Activated T-helper 1 cell treated with Interleukin-2 at 50 U/mL for 16 hours (primary cell): Measurements from ENCODE around the gene TSPAN9.

Experiments
- DNase-seq: peaks from one replicate; pipeline ENCODE4 v3.0.0-alpha.2; 2020; ENCODE audit warnings: low read depth

Gene TSPAN9

DNA sequence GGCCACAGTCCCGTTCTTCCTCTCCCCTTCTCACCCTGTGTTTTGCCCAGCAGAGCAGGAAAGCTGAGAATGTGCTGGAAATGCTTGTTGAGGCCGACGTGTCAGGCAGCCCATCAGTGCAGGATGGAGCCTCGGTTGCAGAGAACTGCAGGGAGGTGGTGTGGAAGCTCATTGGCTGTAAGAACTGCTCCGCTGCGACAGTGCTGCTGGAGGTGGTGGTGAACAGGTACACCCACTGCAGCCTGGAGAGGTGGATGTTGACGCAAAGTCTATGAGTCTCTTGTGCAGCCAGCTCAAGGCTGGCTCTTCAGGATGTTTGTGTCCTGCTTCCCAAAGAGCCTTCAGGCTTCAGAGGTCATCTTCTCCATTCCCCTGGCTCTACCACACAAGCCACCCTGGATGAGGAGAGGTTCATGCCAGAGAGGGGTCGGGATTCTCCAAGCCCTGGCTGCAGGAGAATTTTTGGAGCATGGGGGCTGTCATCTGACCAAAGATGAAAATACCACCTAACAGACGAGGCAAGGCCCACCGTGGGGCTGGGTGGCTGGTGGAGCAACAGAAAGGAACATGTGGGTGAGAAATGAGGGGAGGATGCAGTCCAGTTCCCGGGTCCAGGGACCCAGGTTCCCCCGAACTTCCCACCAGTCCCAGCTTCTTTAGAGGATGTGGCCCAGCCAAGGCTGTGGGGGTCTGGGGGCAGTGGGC is 239.7 kb downstream of the TSPAN9 start:
- DNase-seq: no peak

DNA sequence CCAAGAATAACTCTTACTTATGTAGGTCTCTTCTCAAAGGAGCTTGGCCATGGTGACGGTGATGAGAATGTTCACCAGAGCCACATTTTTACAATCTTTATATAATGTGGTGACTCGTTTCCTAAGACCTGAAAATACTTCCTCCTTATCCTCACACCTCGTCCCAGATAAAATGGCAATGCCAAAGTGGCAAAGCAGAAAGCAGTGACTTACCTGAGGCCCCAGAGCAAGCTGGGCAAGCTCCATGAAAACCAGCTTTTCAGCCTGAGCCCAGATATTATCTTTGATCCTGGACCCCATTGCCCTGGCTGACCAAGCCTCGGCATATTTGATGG is 240.3 kb downstream of the TSPAN9 start:
- DNase-seq: no peak

DNA sequence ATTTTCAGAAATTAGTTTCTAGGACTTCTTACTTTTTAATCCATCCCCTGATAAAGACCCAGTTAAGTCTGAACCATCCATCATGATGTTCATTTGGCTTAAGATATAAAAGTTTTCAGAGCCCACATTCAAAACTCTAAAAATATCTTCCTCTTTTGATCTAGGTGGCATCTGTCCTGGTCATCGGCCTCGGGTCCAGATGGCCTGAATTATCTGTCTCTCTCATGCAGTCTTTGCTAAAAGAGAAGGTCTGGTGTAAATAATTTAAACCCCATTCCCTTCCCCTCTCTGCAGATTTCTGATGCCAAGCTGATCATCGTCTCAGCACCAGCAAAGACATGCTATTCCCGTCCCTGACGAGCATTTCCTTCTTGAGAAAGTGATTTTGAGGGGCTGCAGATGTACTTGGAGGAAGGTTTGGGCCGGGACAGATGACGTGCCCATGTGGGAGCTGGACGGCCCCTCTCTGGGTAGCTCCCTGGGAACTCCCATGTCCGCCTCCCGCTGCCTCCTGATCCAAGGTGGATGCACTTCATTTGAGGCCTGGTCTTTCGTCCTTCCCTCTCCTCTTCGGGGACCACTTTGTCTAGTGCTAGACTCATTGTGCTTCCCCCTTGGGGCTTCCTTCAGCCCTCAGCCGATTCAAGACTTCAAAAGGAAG is 240.8 kb downstream of the TSPAN9 start:
- no peak for DNase-seq

DNA sequence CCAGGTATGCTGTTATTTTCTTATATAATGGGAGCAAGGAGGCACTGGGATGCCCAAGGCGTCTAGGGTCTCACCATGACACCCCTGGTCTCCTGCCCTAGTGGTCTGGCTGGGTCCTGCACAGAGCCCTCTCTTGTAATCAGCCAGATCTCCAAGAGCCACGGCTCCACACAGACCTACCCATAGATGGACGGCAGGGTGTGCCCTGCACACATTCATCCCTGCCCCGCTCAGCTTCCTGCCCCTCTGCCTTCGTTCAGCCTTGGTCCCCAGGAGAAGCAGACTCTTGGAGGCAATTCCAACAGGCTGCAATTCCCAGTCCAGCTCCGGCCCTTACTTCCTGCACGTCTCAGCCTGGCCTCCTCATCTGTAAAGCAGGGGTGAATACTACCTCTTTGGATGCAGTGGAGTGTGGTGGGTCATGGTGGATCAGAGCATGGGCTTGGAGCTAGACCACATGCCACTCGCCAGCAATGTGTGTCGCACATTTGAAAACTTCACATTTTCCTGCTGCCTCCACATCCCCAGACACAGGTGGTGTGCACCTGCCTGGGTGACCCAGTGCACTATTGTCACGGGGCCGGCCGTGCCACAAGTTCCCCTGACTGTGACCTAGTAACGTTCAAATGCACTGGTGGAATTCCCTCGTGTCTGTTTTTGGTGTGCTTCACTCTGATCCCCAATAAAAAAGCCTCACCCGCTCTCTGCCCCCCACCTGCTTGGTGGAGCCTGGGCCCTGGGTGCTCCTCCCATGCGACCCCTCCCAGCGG is 242.7 kb downstream of the TSPAN9 start:
- DNase-seq: no peak

DNA sequence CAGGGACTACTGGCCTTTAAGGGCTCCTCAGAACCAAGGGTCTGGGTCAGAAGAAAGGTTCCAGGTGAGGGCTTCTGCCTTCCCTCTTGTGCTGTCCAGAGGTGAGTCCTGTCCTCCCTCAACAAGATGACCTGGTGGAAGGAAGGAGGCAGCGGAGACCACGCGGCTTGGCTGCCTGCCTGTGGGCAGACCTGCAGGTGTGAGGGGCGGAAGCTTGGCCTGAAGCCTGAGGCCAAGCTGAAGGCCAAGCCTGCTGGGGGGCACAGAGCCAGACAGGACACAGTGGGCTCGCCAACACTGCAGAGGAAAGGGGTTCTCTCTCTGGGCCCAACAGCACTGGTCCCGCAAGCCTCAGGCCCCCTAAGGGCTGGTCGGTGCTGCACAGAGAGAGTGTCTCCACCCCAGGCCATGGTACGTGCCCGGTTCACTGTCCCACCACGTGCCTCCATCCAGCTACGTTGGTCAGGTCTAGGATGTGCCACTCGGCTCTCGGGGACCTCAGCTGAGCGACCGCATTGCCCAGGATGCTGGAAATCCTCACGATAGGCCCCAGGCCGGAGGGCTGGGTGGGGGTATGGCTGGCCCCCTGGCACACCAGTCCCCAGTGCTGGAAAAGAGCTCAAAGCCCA is 243.8 kb downstream of the TSPAN9 start:
- no peak for DNase-seq

DNA sequence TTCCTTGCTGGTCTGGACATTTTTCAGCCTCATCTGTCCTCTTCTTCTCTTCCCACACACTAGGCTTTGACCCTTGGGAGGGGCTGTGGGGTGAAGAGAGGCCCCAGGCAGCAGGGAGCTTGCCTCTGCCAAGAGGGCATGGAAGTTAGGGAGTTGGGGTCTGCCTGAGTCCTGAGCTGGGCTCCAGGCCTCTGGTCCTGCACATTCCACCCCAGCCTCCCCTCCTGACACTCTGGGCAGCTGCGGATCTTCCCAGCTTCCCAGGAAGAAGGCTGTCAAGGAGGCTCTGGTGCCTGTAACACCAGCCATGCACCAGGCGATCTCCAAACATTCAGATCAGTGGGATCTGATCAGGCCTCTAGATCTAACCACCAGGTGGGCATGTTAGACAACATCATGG is 244.7 kb downstream of the TSPAN9 start:
- DNase-seq: no peak

DNA sequence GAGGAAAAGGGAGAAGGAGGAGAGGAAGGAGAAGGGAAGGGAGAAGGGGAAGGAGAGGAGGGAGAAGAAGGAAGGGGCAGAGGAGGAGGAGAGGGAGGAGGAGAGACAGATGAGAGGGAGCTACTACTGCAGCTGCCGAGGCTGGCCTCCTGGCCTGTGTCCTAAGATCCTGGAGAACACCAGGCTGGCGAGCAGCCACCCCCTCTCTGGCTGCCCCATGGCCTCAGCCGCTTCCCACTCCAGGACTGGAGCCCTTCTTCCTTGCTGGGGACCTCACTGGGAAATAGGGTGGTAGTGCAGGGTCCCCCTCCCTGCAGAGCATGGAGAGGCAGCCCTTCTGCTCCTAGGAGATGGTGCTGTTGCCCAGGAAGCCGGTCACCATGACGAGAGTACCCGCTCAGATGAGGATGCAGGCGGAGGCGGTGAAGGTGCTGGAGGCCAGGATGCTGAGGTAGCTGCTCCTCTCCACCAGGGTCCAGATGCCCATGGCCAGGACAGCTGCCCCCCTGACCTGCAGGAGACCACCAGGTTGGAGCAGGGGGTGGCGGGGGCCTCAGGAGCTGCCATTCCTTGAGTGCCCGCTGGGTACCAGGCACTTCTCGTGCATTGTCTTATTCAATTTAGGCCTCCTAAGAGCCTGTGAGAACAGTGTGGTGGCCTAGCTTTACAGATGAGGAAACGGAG is 246.0 kb downstream of the TSPAN9 start:
- DNase-seq: no peak

DNA sequence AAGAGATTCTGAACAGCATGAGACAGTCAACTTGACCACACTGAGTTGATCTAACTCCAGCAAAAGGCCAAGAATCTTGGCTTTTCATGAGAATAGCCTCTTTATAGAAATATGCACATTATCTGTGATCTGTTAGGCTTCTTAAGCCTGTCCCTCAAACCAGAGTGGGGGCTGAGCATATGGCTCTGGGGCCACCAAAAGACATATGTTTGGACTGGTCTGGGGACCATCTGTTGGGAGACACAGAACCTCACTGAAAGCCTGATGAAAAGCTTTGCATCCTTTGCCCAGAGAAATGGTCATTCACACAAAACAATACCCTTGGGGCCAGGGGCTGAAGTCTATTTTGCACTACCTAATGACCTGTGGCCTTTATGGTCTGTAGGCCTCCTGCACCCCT is 248.6 kb downstream of the TSPAN9 start:
- DNase-seq: no peak

DNA sequence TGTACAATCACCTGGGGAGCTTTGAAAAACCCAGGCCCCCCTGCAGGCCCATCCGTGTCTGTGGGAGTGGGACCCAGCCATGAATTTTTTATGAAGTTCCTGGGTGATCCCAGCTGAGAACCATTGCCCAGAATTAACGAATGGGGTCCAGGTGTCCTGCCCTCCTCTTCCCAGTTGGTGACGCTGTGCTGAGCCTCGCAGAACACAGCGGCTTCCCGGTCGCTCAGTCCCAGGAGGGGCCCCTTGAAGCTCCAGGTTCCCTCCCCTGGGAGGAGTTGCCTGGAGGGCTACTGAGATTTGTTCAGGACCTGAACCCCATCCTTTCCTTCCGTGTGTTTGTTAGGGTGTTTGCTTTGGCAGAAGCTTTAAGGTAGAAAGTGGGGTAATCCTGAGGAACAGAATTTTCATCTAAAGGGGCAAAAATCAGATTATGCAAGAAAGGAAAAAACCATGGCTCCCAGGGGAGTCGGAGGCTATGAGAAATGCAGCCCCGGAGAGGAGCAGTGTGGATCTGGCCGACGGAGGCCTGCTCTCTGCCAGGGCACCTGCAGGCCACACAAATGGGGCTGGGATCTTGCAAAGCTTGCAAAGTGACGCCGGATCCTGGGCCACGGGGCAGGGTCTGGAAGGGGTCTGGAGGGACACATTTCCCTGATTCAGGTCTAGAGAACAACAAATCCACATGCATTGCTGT is 249.1 kb downstream of the TSPAN9 start:
- DNase-seq: no peak

DNA sequence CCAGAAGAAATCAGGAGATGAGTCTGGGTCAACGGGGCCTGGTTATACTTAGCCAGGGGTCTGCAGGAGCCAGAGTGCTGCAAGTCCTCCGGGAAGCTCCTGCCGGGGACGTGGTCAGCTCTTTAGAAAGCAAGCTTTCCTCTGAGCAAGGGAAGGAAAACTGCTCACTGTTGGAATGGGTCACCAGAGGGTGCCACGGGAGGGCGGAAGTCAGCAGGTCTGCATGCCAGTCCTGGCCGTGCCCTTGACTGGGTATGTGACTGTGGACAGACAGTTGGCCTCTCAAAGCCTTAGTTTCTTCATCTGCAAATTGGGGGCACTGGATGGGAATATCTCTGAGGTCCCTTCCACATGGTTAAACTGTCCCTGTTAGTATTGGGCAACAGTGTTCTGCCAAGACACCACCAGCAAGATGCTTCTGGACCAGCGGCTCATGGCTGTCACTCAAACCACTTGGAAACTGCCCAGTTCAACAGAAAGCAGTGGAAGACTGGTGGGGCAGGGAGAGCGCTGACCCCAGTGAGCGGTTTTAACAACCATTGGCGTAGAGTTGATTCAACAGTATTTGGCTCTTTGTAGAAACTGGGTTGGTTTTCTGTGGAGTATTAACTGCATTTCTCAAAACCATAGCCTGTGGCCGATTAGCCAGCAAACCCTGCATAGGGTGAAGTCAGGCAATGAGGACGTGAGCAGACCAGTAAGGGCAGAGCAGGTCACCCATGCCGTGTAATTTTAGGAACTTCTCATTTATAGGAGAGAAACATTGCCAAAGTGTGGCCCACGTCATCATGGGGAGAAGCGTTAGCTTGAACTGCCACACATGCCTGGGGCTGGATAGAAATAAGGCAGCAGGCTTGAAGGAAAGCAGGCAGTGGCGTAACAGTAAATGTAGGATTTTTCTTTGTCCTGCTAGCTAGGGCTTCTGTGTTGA is 249.9 kb downstream of the TSPAN9 start:
- no peak for DNase-seq

DNA sequence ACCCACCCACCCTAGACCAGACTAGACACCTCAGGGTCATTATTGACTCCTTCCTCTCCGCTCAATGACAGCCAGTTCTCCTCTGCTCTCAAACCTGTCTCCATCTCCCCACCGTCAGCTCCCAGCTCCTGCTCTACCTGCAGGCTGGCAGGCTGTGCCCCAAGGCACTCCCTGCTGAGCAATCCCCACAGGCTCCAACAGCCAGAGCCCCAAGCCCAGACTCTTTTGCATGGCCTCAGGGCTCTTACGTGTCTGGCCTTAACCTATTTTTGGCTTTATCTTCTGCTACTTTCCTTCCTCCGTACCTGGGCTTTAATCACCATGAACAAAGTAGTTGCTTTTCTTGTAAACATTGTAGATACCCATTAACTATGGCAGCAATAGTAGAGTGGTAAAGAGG is 250.9 kb downstream of the TSPAN9 start:
- DNase-seq: no peak

DNA sequence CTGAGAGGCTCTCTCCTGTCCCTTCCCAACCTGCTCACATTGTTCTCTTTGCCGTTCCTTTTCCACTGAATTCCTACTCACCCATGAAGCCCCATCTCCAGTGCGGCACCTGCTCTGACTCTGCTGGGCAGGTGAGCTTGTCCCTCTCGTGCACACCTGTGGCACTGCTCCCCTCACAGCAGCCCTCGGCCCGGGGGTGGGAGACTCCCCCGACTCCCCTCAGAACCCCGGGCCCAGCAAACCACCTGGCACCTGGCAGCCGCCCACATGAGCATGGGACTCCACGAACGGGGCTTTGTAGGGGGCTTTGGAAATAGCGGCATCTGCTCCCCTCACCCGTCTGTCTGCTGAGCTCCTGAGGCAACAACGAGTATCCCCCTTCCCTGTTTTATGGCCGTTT is 251.4 kb downstream of the TSPAN9 start:
- no peak for DNase-seq

DNA sequence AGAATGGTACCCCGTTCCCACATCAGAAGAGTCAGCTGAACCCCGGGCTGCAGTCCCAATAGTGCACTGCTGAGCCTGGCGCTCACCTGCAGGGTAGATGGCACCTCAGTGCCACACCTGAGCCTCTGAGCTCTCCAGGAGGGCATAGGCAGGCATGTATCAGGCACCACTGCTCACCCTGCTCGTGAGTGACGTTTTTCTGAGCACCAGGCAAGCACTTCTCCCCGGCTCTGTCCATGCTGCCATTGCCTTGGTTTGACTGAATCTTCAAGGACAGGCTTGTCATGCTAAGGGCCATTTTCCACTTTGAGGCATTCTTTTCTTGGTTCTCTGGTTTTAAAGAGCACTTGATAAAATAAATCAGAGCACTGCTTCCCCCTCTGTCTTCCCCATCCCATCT is 252.2 kb downstream of the TSPAN9 start:
- no peak for DNase-seq

DNA sequence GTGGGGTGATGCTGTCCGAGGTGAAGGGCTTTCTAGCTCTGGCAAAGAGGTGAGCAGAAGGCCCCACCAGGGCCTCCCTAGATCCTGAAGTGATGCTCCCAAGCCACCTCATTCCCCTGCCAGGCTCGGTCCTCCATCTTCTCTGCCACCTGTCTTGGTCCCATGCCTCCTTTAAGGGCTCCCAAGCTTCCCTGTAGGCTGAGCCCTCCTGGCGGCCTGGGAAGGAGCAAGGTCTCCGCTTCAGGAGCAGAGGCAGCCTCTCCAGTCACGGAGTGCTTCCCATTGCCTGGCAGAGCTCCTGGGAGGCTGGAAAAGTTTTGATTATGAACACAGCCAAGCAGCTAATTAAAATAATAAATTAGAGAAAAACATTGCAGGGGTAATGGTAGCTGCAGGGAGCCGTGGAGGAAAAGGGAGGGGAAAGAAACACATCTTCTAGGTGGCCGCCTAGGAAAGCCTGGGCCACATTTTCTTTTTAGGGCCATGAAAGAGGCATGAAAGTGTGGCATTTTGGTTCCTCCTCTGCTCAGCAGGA is 253.9 kb downstream of the TSPAN9 start:
- DNase-seq: no peak

DNA sequence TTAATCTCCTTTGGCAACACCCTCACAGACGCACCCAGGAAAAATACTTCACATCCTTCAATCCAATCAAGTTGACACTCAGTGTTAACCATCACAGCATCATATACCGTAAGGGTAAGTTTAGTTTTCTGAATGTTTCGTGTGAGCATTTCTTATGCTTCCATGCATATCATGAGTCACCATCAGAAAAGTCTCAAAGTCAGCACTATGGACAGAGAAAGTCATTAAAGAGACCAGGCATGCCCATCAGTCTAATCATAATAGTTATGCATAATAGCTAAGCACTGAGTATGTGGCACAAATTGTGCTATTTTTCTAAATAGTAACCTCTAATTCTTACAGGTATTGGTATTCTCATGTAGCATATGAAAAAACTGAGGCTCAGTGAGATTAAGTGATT is 255.0 kb downstream of the TSPAN9 start:
- no peak for DNase-seq

DNA sequence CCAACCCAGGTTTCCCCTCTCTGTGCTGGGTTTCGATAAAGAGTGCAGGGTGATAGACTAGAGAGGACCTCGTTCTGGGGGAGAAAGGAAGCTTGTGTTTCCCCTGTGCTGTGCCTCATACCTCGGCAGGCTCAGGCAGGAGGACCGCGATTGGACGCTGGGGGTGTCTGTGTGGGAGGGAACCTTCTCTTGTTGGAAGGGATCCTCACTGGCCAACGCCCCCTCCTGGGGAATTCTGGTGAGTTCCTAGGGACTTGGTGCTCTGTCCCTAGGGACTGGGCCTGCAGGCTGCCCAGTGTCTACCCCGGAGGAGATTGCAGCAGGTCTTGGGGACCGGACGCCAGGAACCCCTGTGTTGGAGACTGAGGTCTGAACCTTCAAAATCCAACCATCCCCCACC is 256.4 kb downstream of the TSPAN9 start:
- DNase-seq: no peak

DNA sequence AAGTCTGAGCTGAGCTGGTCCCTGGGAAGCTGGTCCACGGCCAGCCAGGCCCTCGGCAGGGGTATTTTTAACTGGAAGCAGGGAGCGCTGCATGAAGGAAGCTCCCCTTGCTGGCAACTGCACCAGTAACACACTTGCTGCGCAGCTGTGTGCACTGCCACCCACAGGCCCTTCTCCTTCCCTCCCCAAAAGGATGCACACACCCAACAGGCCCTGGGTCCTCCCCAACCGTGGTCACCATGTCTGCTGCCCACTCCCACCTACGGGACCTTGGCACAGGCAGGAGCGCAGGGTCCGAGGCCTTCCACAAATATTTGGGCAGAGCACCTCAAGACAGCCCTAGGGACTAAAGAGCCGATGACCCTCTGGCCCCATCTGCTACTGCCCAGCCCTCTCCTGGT is 256.8 kb downstream of the TSPAN9 start:
- no peak for DNase-seq

DNA sequence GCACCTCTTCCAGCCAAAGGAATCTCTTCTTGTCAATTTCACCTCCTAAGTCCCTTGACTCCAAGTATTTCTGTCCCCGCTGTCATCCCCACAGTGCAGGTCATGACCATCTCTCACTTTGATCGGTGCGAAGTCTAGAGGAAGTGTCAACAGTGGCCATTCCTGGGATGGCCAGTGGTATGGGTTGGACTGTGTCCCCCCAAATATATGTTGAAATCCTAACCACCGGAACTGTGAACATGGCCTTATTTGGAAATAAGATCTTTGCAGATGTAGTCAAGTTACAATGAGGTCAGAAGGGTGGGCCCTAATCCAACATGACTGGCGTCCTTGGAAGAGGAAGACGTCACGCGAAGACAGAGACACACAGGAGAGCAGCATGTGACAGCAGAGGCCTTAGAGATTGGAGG is 257.9 kb downstream of the TSPAN9 start:
- DNase-seq: no peak
